ENCODE data around the gene RUNX1. TPM values are rescaled to one million over a fixed set of nuclear protein-coding genes. Genes with fewer than 3 reads are reported as not detected.
A peak's percentile ranks its signal among the peaks of the same experiment; 100 is the strongest.

The RUNX1 gene
- polyA plus RNA-seq, 1 of the 3 experiments (the other 2 are of a cell fraction), result 17.1 TPM

DNA sequence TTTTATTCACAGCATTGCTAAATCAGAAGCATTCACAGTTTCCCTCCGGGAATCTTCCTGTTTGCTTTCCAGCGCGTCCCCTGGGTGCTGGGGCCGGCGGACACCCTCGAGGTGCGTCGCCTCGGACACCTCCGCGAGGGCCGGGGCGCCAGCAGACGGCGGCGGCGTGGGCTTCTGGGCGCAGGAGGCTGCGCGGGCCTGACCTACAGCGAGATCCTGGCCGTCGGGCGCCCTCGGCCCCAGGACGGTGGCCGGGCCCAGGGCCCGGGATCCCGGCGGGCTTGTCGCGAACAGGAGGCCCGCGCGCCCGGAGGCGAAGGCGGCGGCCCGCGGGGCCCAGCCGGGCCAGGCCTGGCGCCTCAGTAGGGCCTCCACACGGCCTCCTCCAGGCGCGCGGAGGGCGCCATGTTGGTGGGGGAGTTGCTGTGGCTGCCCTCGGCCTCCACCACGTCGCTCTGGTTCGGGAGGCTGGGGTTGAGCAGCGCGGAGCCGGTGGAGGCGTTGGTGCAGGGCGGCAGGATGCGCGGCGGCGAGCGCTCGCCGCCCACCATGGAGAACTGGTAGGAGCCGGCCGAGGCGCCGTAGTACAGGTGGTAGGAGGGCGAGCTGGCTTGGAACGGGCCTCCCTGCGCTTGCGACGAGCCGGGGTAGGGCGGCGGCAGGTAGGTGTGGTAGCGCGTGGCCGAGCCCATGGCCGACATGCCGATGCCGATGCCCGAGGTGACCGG lies 257.2 kb downstream of the RUNX1 start:
- DNase-seq, result peak; percentile 24
- no peak overlapping the region for H3K27ac ChIP-seq (ENCODE audit: low read depth in 2 of 2, low read length in 1 of 2)
- H3K9ac ChIP-seq, result no peak overlapping the region
- no peaks in the 10 kb centered on the region for H4K20me1 ChIP-seq (ENCODE audit: insufficient read depth)
- TF ChIP-seq NFIC (IDR thresholded peaks at IDR 0.05; ENCODE audit: borderline replicate concordance) (no peak), CHD2 (IDR thresholded peaks at IDR 0.05; ENCODE audit: low read length, partially characterized antibody) (no peak), EP300 (IDR thresholded peaks at IDR 0.05; ENCODE audit: borderline replicate concordance in 1 of 2, low read depth in 1 of 2, low read length in 1 of 2) (no peak), RCOR1 (IDR thresholded peaks at IDR 0.05; ENCODE audit: low read length) (no peak), POLR2AphosphoS5 (IDR thresholded peaks at IDR 0.05; ENCODE audit: low read depth, low read length) (no peak), ELF1 (IDR thresholded peaks at IDR 0.05) (no peak), REST (IDR thresholded peaks at IDR 0.05; ENCODE audit: low read depth, low read length) (no peak), IRF3 (IDR thresholded peaks at IDR 0.05; ENCODE audit: low read depth, low read length) (no peak), GABPA (IDR thresholded peaks at IDR 0.05; ENCODE audit: low read depth) (no peak)
- no peaks in the 10 kb centered on the region for H3K9me2 ChIP-seq
- H2AFZ ChIP-seq (ENCODE audit: low read depth), result no peak overlapping the region
- WGBS (ENCODE audit: low lambda C conversion rate), result 99% methylated on average over 58 of the region's 84 CpGs
- no peaks in the 10 kb centered on the region for H3K27me3 ChIP-seq (ENCODE audit: insufficient read depth)
- CTCF ChIA-PET, result interaction anchor here (0.6 kb wide), 1 partner anchor 97 kb away, joined by 3 read pairs; no protein-coding TSS in a partner anchor
- no peaks in the 10 kb centered on the region for H3K9me3 ChIP-seq
- H3K36me3 ChIP-seq (replicated peaks in 1 of 2; ENCODE audit: control insufficient read depth in 1 of 2, insufficient read depth in 2 of 2, low read length in 1 of 2), result peaks cover 37 to 43% of the 10 kb centered on the region in 2 experiments
- POLR2A ChIA-PET, result no interaction called here
- no peak overlapping the region for H3K4me3 ChIP-seq (ENCODE audit: low read depth in 2 of 2, low read length in 1 of 2)
- H3K79me2 ChIP-seq (ENCODE audit: insufficient read depth), result no peaks in the 10 kb centered on the region
- no peak overlapping the region for H3K4me2 ChIP-seq
- peaks cover 0 to 8% of the 10 kb centered on the region in 2 experiments; a peak in 2 of 4 replicates for H3K4me1 ChIP-seq (ENCODE audit: control insufficient read depth in 1 of 2, insufficient read depth in 2 of 2, low read depth in 1 of 2, low read length in 1 of 2)
- peaks cover 10% of the 10 kb centered on the region for H3F3A ChIP-seq (replicated peaks; ENCODE audit: insufficient read depth)

DNA sequence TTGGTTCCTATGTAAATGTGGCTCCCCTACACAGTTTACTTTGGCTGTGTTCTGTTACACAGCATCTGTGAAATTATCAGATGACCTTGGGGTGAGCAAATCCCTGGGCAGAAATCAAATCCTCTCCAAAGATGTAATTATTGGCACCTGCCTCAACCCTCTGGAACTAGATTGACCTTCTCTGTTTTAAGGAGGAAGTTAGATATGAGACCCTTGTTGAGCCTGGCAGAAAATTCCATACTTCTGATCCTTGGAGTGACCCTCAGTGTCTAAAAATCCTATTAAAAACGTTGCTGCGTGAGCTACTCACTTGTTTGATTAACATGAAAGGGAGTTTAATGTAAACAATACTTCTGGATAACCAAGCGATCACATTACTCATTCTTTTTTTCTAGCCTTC lies 258.3 kb downstream of the RUNX1 start:
- Histone ChIP-seq H3K4me3 (ENCODE audit: low read depth in 2 of 2, low read length in 1 of 2) (no peak overlapping the region), H3K27ac (ENCODE audit: low read depth in 2 of 2, low read length in 1 of 2) (no peak overlapping the region), H3K4me2 (no peak overlapping the region), H3K9ac (no peak overlapping the region), H3F3A (replicated peaks; ENCODE audit: insufficient read depth) (peaks cover 10% of the 10 kb centered on the region), H2AFZ (ENCODE audit: low read depth) (no peak overlapping the region), H3K27me3 (ENCODE audit: insufficient read depth) (no peaks in the 10 kb centered on the region), H3K9me2 (no peaks in the 10 kb centered on the region), H3K9me3 (no peaks in the 10 kb centered on the region), H3K4me1 (ENCODE audit: control insufficient read depth in 1 of 2, insufficient read depth in 2 of 2, low read depth in 1 of 2, low read length in 1 of 2) (peaks cover 0 to 8% of the 10 kb centered on the region in 2 experiments; a peak in 1 of 4 replicates), H3K79me2 (ENCODE audit: insufficient read depth) (no peaks in the 10 kb centered on the region), H4K20me1 (ENCODE audit: insufficient read depth) (no peaks in the 10 kb centered on the region), H3K36me3 (replicated peaks in 1 of 2; ENCODE audit: control insufficient read depth in 1 of 2, insufficient read depth in 2 of 2, low read length in 1 of 2) (peaks cover 31 to 33% of the 10 kb centered on the region in 2 experiments)
- WGBS (ENCODE audit: low lambda C conversion rate), result 84% methylated on average over 3 of the region's 3 CpGs
- CTCF ChIA-PET, result no interaction called here
- POLR2A ChIA-PET, result no interaction called here
- DNase-seq, result peak; percentile 34
- TF ChIP-seq GATA2 (CRISPR knock-in tag; IDR thresholded peaks at IDR 0.05) (no peak), RAD21 (IDR thresholded peaks at IDR 0.05; ENCODE audit: low read length) (no peak), TAF1 (IDR thresholded peaks at IDR 0.05; ENCODE audit: borderline replicate concordance, low read depth, low read length) (no peak), YY1 (IDR thresholded peaks at IDR 0.05; ENCODE audit: low read depth) (no peak), RFX5 (IDR thresholded peaks at IDR 0.05; ENCODE audit: low read length) (no peak), USF2 (IDR thresholded peaks at IDR 0.05; ENCODE audit: borderline replicate concordance, low read depth, low read length) (no peak), EP300 (IDR thresholded peaks at IDR 0.05; ENCODE audit: borderline replicate concordance in 1 of 2, low read depth in 1 of 2, low read length in 1 of 2) (no peak), RCOR1 (IDR thresholded peaks at IDR 0.05; ENCODE audit: low read length) (no peak), EZH2phosphoT487 (IDR thresholded peaks at IDR 0.05; ENCODE audit: borderline replicate concordance, low read depth) (no peak), IRF3 (IDR thresholded peaks at IDR 0.05; ENCODE audit: low read depth, low read length) (no peak)
- TF ChIP-seq, protein P1, sequence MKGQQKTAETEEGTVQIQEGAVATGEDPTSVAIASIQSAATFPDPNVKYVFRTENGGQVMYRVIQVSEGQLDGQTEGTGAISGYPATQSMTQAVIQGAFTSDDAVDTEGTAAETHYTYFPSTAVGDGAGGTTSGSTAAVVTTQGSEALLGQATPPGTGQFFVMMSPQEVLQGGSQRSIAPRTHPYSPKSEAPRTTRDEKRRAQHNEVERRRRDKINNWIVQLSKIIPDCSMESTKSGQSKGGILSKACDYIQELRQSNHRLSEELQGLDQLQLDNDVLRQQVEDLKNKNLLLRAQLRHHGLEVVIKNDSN (IDR thresholded peaks at IDR 0.05; ENCODE audit: borderline replicate concordance, low read depth), result no peak
